Skin of body (tissue), 2 donors: ENCODE data around the gene TNS3. TPM values are rescaled to one million over a fixed set of nuclear protein-coding genes. Genes with fewer than 3 reads are reported as not detected.
"Not testable (repeated sequence)": the region's sequence is repeated elsewhere in the genome, so short reads cannot be mapped to it uniquely, and the experiment has no call there.

ENCODE experiments used
- DNase-seq: peaks from one replicate; lab custom pipeline; 2025; lab: John Stamatoyannopoulos, UW
- total RNA-seq: library from RNA; depleted of rRNA; stranded (reverse); fragments of >200 nt; gene quantifications from one replicate; pipeline ENCODE4 v1.2.3, GENCODE V29; 2014

TNS3 gene
- total RNA-seq, 1 donor from 2014 or later: 44.7 TPM

DNA sequence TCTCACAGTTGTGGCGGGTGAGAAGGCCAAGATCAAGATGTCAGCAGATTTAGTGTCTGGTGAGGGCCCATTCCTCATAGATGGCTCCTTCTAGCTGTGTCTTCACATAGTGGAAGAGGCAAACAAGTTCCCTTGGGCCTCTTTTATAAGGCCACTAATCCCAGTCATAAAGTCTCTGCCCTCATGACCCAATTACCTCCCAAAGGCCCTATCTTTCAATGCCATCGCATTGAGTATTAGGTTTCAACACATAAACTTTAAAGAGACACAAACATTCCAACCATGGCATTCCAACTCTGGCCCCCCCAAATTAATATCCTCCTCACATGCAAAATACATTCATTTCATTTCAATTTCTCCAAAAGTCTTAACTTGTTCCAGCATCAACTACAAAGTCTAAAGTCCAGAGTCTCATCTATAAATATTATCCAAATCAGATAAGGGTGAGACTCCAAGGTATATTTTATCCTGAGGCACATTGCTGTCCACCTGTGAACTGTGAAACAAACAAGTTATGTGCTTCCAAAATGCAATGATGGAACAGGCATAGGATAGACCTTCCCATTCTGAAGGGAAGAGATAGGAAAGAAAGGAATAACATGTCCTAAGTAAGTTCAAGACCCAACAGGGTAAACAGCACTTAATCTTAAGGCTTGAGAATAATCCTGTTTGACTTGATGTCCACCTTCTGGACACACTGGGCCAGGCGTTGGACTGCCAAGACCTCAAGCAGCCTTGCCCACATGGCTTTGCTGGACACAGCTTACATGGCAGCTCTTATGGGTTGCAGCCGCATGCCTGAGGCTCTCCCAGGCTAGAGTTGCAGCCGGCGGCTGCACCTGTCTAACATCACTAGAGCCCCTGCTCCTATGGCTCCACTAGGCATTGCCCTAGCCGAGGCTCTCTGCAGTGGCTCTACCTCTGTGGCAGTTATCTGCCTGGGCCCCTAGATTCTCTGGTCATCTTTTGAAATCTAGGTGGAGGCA, 312.8 kb downstream of the TNS3 start:
- no peak for DNase-seq

DNA sequence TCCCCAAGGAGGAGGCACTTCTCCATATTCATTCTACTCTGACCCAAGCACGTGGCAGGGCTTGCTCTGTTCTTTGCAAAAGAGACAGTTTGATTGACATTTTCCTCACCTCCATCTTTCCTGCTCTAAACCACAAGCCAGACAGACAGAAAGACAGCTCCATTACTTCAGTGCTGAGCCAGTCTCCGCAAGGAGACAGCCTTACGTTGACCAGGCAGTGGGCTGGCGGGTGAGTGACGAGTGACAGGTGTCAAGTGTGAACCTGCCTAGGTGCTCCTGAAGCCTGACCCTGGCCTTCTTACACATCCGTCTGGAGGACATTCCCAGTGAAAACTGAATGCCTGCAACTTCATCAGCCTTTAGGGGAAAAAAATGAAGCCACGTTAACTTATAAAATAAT, 314.6 kb downstream of the TNS3 start:
- no peak for DNase-seq

DNA sequence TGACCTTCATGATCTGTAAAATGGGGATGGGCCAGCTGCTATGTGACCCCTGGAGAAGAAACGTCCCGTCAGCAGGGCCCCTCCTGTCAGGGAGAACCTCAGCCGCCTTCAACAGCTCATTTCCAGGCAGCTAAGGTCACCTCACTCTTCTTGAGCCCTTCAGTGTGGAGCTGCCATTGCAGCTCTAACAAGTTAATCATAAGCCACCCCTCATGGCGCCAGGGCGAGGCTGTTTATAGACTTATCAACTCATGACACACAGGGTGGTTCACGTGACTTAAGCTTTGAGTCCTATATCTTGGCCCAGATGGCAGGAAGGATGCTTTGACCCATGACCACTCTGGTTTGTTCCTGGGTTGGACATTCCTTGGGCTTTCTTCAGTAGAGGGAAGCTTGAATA, 315.1 kb downstream of the TNS3 start:
- DNase-seq: no peak

DNA sequence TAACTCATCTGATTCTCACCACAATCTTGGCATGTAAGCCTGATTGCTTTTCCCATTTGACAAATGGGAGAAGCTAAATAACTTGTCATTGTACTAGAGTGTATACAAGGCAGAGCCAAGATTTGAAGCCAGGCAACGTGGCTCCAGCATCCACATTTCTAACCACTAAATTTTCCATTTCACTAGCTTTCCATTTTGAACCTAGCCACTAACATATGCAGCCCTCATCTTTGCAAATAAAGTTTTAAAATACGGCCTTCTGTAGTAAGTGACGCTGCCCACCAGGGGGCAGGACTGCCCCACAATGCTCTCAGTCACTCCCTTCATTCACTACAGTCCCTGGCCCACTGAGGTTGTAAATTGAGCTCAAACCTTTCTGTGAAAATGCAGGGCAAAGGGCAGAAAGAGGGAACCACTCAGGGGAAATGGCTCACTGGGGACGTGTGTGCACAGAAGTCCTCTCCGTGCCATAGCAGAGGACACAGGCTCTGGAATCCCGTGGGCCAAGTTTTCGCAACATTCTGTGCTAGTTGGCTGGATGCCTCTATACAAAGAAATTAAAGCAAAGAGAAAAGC, 315.7 kb downstream of the TNS3 start:
- DNase-seq: peak; percentile 70

DNA sequence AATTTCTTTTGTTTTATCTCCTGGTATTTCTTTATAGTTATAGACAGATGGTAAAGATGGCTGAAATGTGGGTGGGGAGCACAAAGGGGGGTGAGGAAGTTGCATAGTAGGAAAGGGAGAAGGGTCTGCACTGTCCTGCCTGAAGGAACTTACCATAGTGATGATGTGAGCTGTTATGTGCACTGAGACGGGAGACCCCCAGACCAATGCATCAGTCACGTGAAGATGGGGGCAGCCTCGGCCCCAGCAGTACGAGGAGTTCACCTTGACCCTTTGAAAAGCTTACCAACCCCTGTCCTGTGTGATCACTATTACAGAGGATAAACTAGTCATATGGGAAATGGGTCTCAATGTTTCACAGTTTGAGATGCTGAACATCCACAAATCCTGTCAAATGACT, 316.3 kb downstream of the TNS3 start:
- no peak for DNase-seq

DNA sequence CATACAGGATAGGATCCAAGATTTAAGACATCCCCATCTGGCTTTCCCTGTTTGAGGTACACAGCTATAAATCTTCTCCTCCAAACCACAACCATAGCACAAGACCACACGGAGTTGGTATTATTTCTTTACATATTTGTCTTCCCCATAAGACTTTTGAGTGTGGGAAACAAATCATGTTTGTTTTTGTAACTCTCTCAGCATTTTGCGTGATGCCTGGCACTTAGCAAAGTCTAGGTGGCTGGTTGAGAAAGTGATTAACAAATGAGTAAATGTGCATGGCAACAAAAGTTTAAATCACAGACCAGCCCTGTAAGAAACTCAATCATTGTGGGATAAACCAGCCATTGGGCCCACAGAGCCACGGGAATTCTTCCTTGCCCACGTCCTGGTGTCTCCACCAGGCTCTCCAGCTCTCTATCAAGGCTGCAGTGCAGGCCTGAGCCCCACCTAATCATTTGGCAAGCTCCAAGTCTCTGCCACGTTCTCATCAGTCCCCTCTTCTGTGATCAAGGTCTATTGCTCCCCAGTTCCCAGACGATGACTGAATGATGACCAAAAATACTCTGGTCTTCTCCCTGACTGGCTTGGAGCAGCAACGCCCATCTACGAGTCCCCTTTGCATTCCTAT, 317.8 kb downstream of the TNS3 start:
- DNase-seq: no peak

DNA sequence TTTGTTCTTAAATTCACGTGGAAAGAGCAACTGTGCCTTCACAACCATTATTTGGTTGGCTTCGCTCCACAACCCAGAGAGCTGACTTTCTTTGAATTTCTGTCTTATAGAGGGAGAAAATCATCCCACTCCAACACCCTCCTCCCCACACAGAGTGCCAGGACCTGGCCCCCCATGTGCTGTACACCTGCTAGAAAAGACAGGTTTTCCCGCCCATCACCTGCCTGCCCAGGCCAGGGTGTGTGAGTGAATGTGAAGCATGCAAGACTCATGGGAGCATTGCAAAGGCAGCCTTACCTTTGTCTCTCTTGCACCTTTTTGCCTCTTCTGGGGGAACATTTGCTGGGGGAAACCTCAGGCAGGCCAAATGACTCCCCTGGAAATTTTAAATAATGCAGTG, 319.0 kb downstream of the TNS3 start:
- no peak for DNase-seq

DNA sequence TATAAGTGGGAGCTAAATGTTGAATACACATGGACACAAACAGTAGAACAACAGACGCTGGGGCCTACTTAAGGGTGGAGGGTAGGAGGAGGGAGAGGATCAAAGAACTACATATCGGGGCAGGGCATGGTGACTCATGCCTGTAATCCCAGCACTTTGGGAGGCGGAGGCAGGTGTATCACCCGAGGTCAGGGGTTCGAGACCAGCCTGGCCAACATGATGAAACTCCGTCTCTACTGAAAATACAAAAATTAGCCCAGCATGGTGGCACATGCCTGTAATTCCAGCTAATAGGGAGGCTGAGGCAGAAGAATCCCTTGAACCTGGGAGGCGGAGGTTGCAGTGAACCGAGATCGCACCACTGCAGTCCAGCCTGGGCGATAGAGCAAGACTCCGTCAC, 319.8 kb downstream of the TNS3 start:
- not testable (repeated sequence) for DNase-seq

DNA sequence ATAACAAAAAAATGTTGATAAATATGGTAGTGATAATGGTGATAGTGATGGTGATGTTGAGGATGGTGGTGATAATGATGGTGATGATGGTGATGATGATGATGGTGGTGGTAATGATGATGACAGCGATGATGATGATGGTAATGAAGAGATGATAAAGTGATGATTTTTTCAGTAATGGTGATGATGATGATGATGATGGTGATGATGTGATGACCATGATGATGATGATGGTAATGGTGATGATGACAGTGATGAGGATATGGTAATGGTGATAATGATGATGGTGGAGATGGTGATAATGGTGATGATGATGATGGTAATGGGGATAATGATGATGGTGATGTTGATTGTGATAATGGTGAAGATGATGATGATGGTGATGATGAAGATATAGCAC, 321.6 kb downstream of the TNS3 start:
- no peak for DNase-seq

DNA sequence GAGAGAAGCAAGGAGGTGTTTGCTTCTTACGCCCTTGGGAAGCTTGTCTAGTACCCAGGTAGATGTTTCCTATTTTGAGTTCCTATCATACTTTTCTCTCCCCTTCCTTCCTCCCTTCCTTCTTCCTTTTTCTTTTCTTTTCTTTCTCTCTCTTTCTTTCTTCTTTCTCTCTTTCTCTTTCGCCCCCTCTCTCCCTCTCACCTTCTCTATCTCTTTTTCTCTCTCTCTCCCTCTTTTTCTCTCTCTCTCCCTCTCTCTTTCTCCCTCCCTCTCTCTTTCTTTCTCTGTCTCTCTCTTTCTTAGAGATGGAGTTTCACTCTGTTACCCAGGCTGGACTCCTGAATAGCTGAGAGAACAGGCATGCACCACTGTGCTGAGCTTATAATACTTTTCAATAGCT, 322.2 kb downstream of the TNS3 start:
- no peak for DNase-seq

DNA sequence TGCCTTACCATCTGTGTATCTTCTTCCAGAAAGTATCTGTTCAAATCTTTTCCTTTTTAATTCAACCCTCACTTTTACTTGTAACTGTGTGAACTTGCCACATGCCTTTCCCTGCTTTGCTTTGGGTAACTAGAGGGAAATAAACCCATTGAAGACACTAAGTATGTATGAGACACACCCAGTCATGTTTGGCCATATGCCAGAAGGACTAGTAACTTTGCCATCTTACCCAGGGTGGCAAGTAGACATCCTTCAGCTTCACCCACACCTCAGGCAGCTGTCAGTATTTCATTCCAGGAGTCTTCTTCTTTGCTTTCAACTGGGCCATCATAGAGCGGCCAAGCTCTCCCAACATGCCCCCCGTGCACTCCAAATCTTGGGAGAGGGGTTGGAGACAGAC, 323.1 kb downstream of the TNS3 start:
- DNase-seq: no peak

DNA sequence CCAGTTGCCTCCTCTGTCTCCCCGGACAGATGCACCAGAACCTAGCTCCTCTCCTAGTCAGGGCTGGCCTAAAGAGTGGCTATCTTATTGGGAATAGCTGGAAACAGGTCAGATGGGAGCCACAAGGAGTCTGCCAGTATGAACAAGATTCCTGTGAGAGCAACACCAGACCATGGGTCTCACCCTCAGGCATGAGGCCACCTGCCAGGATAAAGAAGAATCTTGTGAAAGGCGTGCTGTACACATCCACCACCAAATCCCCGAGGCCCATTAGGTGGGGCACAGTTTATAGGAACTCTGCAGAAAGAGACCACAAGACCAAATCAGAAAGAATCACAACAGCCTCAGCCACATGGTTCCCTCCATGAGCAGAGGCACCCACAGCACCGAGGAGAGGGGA, 325.9 kb downstream of the TNS3 start:
- no peak for DNase-seq

DNA sequence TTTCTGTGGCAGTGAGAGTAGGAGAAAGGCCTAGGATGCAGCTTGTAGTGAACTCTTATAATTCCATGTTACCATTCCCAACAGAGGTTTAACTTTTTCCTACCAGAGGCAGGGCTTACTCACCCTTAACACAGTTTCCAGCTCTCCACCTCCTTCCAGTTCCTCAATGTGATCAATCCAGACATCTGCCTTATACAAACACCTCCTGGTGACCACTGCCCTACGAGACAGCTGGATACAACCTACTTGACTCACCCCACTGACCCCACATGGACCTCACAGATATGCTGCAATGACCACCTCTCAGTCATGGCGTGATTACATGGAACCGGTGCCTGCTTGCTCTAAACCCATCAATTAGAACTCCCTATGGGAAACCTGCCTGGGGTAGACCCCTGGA, 326.5 kb downstream of the TNS3 start:
- no peak for DNase-seq

DNA sequence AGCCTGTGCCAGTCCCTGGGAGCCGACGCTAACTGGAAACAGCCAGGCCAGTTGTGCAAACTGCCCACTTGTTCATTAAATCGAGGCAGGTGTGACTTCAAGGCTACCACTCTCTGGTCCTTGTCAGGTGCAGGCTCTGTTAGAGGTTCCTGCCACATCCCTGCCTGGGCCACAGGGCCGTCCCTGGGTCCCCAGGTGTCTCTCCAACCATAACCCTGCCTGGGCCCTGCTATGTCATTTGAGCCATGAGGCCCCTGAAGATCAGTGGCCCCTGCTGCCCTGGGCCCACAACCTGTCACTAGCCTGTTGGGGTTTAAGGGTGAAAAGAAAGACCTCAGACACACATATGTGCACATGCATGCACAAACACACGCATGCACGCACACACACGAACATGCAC, 326.9 kb downstream of the TNS3 start:
- DNase-seq: no peak

DNA sequence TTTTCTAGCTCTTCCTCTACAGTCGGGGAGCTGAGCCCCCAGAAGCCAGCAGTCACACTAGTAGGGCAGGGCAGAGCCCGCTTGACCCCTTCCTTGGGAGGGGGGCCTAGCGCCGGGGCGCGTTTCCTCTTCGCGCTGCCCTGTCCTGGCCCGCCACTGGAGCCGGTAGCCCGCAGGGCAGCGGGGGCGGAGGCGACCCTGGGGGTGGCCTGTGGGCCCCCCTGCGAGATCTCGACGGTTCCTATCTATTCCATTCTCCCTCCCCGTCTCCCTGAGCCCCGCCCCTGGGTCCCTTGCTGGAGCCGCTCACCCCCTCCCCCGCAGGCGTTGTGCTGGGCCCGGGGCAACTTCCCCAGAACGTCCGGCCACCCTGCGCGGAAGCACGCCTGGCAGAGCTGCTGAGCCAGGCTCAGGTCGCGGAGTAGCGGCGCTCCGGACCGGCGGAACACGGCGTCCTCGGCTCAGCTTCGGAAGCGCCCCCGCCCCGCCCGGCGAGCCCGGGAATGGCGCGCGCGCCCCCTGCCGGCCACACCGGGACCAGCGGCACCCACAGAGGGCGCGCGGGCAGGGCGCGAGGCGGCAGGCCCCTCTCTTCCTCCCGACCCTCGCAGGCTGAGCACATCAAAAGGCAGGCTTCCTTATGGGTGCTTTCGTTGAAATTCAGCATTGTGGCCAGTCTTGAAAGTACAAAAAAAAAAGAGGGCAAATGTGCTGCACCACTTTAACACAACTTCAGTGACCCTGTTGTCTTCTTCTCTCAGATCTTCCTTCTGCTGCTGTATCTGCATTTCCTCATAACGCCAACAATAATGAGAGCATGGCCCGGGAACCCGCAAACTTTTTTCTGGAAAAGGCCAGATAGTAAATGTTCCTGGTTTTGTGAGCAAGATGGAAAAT, 327.6 kb downstream of the TNS3 start:
- peak; percentile 47 for DNase-seq

DNA sequence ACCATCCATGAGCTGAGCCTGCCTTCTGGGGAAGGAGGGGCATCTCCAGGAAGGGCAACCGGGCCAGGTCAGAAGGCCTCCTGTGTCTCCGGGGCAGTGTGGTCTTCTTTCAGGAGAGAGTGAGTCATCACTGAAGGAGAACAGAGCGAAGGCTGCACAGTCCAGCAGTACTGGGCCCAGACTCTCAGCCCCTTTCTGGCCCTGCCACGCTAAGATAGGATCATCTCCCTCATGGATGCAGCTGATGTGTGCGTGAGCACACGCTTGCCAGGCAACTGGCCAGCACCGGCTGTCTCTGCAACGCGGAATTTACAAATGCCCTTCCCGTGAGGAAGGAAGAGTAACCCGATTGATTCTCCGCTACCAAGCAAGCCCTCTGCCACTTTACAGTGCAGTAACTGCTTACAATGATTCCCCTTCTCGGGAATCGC, 328.2 kb downstream of the TNS3 start:
- DNase-seq: peak; percentile 43

DNA sequence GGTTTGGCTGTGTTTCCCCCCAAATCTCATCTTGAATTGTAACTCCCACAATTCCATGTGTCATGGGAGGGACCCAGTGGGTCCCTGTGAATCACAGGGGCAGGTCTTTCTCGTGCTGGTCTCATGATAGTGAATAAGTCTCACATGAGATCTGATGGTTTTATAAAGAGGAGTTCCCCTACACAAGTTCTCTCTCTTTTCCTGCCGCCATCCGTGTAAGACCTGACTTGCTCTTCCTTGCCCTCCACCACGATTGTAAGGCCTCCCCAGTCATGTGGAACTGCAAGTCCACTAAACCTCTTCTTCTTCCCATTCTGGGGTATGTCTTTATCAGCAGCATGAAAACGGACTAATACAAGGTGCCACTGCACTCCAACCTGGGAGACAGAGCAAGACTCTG, 329.2 kb downstream of the TNS3 start:
- no peak for DNase-seq

DNA sequence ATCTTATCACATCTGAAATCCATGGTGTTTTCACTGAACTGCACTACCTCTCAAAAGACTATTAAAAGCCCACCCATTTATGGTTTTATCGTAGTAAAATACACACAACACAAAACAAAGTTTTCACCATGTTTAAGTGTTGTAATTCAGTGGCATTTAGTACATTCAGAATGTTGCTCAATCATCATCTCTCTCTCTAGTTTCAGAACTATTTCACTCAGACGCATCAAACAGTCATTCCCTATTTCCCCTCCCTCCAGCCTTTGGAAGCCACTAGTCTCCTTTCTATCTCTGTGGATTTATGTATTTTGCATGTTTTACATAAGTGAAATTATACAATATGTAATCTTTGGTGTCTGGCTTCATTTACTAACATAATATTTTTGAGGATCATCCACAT, 332.6 kb downstream of the TNS3 start:
- no peak for DNase-seq

DNA sequence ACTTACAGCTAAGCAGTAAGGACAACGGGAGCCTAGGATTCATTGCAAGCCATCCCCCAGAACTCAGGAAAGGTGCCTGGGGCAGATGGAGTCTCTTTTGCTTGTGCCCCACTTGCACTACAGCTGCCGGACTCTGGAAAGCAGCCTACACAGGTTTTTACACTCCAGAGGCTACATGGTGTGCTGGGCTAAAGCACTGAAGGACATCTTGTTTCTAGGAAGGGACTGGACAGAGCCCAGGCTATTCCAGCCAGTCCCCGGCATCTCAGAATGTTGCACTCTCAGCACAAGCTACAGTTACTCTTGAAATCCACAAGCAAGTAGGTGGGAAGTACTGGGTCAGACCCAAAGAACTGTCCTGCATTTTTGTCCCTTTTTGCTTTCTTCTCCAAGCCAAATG, 333.1 kb downstream of the TNS3 start:
- DNase-seq: no peak

DNA sequence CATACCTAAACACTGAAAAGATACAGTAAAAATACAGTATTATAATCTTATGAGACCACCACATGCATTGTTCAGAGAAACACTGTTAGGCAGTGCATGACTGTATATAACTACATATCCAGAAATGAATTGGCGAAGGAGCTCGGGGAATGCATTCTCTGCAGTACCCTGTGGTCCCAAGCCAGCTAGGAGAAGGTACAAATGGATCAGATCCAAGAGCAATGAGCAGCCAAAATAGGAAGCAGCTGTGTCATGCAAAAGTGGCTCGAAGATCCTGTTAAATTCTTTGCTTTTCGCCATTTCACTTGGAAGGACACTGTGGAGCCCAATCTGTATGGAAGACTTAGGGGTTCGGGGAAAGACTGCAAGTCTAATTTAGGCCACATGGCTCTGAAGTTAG, 334.8 kb downstream of the TNS3 start:
- DNase-seq: no peak

DNA sequence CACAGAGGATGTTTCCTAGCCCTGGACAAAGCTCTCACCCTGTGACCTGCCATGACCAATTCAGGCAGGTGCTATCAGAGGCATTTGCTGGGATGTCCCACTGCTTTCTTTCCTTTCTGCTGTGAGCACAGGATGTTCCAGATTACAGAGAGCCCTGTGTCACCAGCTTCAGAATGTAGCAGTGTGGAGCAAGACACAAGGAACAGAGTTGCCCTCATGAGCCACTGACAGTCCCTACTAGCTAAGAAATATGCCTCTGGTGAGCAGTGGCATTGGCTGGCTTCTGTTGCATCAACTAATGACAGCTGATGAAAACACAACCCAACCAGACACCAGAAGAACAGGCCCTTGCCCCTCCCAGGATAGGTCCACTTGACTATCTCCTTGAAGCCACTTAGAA, 337.2 kb downstream of the TNS3 start:
- no peak for DNase-seq
